Medulla oblongata (tissue), 1 donor: Measurements from ENCODE around the gene DNLZ.
"Not testable (repeated sequence)": the region's sequence is repeated elsewhere in the genome, so short reads cannot be mapped to it uniquely, and the experiment has no call there.

Source experiments
- DNase-seq: peaks from one replicate; pipeline ENCODE4 v3.0.0-alpha.2; 2015; ENCODE audit errors: extremely low spot score

DNLZ gene

GRCh38 chr9:136331030-136331429 lies 32.5 kb downstream of the DNLZ start:
- DNase-seq, result no peak

DNA sequence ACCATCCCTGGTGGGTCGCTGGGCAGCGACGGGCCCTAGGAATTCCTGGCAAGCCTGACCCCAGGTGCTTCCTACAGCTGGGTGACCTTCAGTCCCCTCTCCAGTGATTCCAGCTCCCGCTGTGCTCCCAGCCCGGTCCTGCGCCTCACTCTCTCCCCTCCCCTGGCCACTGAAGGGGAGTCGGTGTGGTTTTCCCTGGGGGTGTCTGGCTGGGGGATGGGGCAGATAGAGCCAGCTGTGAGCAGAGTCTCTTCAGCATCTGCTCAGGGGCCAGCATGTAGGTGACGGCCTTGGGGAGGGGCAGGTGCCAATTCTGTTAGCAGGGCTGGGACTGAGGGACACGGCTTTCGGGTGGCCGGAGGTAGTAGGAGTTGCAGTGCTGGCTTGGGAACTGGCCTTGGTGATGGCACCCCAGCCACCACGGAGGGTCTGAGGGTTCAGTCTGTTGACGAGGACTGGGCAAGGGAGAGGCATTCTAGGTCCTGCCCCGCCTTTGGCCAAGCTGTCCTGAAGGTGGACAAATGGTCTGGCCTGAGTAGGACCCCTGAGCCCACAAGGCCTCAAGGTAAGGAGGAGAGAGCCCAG lies 33.0 kb downstream of the DNLZ start:
- no peak for DNase-seq

- no peak for DNase-seq
Measured at GRCh38 chr9:136329636-136330405, 33.7 kb downstream of the DNLZ start.

DNA sequence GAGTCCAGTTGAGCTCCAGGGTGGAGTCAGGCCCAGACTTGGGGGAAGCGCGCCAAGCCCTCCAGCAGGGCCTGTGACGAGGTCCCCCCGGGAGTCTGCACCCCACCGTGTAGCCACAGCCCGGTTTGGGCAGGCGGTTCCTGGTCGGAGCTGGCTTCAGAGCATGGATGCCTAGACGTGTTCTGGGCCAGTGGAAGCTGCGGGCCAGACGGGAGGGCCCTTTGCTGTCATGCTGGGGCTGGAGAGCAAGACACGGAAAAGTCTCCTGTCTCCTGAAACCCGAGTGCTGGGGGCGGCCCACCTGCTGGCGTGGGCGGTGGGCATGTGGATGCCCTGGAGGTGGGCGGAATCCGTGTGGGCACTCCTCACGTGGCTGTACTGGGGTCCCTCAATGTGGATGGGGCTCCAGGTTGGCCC lies 34.3 kb downstream of the DNLZ start:
- DNase-seq, result no peak

GRCh38 chr9:136328622-136329041 lies 34.9 kb downstream of the DNLZ start:
- peak; percentile 56 for DNase-seq

GRCh38 chr9:136328011-136328621 lies 35.4 kb downstream of the DNLZ start:
- no peak for DNase-seq

GRCh38 chr9:136327304-136327974 lies 36.1 kb downstream of the DNLZ start, which contains the start of gene GPSM1:
GPSM1 (plus strand) TSS chr9:136327539; CDS start chr9:136327696, 157 bp downstream.
- peak; percentile 62 for DNase-seq

DNA sequence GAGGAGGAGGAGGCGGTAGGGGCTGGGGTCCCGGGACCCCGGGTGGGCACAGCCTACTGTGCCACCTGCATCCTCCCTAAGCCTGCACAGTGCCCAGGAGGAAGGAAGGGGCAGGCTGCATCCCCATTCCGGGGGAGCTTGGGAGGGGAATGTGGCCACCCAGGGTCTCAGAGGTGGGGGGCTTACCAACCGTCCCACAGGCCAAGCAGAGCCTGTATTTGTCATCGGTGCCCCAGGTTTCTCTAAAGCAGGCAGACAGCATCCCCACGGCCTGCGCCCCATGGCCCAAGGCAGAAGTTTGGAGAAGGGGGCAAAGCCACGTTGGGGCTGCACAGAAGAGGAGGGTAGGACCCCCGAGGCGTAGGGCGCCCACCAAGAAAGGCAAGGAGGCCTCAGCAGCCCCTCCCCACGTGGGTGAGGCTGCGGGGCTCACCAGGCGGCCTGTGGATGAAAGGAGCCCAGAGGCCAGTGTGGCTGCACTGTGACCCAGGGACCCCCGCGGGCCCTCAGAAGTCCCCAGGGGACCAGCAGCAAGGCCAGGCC lies 36.7 kb downstream of the DNLZ start:
- no peak for DNase-seq

DNA sequence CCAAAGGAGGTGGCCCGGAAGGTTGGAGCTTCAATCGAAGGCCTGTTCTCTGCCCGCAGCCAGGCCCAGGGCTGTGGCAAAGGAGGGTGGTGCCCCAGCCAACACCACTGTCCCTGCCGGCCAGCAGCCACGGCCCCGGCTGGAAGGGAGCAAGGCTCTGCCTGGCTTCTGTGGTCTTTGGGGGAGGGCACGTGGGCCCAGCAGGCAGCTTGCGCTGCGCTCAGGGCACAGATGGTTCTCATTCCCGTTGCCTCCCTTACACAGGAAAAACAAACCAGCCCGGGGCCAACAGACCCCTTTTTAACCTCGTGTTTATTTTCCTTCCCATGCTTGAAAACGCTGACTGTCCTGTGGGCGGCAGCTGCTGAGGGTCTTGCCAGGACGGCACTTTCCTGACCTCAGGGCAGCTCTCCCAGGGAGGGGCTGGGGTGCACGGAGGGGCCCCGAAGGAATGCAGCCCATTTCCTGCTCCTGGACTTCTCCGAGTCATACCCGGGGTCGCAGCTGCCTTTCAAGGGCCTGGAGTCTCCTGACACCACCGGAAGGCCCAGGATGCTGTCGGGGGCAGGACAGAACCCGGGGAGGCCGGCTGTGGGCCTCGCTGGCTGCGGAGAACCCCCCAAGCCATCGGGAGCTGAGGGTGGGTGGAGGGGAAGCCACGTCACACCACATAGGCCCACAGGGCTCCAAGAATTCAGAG lies 37.3 kb downstream of the DNLZ start:
- DNase-seq, result peak; percentile 56

- no peak for DNase-seq
Measured at GRCh38 chr9:136325358-136325757, 38.2 kb downstream of the DNLZ start.

DNA sequence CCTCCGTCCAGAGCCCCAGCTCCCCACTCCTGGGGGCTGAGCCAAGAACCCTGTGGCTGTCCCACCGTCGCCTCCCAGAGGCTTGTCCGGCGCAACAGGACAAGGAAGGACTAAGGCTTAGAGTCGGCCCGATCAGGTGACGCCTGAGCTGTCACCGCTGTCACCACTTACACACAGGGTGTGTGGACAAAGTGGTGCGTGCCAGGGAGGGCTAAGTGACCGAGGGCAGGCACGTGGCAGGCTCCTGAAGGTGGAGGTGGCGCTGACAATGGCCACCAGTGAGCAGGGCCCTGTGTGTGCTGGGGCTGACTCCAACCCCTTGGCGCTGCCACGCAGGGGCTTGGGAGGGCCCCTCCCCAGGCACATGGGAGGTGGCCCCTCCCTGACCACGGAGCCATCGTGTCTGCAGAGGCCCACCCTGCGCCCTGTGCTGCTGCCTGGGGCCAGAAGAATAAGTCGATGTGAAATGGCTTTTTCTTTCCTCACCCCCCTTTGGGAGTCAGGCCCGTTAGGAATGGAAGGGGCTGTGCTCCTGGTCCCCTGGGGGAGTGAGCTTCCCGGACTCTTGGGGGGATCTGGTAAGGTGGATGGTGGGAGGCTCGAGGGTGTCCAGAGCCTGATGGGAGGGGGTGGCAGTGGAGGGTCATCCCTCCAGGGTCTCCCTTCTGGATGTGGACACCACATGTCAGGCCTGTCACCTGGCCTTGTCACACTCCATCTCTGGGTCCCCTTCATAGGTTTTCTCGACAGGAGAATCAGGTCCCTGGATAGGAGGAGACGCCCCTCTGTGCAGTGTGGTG lies 38.8 kb downstream of the DNLZ start:
- no peak for DNase-seq

DNA sequence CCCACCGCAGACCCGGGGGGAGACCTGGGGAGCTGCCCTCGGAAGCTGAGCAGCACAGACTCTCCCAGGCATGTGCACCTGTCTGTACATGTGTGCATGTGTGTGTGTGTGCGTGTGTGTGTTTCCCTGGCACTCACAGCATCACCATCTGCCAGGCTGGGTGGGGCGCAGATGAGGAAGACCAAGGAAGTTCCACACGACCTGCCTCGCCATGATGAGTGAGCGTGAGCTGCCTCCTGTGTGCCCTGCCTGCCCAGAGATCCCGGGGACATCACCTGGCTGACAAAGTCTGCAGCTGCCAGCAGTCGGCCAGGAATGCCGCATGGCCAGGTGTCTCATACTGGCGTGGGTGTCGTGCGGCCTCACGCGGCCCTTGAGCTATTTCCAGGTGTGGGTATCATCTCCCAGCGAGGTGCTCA lies 40.2 kb downstream of the DNLZ start:
- DNase-seq, result no peak

DNA sequence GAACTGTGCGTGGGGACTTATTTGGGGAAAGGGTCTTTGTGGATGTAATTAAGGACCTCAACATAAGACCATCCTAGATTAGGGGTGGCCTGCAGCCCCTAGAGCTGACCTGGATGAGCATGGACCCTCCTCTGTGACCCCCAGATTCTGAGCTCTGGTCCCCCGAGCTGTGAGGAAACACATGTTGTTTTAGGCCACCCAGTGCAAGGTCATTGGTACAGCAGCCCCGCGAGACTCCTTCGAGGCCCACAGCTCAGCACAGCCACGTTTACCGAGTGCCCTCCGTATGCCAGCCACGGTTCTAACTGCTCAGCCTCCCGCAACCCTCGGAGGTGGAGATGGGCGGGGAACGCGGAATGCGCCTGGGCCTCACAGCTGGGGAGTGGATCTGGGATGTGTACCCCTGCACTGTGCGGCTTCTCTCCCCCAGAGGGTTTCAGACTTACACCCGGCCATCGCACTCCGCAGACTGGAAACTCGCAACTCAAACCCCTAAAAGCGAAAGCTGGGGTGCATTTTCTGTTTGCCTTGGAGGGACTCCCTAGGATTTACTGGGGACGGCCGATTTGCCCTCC lies 40.7 kb downstream of the DNLZ start:
- no peak for DNase-seq

GRCh38 chr9:136321561-136321960 lies 42.0 kb downstream of the DNLZ start:
- DNase-seq, result no peak

GRCh38 chr9:136320972-136321371 lies 42.6 kb downstream of the DNLZ start:
- not testable (repeated sequence) for DNase-seq

DNA sequence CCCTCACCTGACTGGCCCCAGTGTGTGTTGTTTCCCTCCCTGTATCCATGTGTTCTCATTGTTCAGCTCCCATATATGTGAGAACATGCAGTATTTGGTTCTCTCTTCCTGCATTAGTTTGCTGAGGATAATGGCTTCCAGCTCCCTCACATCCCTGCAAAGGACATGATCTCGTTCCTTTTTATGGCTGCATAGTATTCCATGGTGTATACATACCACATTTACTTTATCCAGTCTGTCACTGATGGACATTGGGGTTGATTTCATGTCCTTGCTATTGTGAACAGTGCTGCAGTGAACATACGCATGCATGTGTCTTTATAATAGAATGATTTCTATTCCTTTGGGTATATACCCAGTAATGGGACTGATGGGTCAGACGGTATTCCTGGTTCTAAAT lies 43.6 kb downstream of the DNLZ start:
- not testable (repeated sequence) for DNase-seq

GRCh38 chr9:136319244-136319643 lies 44.3 kb downstream of the DNLZ start:
- DNase-seq, result not testable (repeated sequence)

- no peak for DNase-seq
Measured at GRCh38 chr9:136318776-136319241, 44.7 kb downstream of the DNLZ start.

- no peak for DNase-seq
Measured at GRCh38 chr9:136318111-136318775, 45.3 kb downstream of the DNLZ start.

DNA sequence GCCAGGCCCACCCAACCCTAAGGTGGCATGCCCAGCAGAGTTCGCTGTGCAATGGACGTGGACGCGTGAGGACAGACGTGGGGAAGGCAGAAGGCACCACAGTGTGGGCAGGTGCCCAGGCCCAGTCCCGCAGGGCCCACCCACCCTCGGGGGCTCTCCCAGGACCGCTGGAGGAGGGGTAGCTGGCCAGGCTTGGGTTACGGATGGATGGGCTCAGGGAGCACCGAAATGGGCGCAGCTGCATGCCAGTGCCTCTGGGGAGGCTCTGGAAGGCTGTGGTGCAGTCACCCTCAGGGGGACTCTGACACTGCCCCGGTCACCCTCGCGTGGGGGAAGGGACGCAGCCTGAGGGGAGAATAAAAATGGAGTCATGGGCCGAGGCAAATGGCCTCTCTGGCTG lies 45.8 kb downstream of the DNLZ start:
- no peak for DNase-seq
